Adipose tissue (tissue), 3 donors: ENCODE results near the gene BOC. TPM values are rescaled to one million over a fixed set of nuclear protein-coding genes. Genes with fewer than 3 reads are reported as not detected.

ENCODE experiments used
- H3K27ac ChIP-seq: one replicate; pipeline ENCODE4 v1.5.1; 2013; ENCODE audit warnings: low read depth, low read length
- WGBS, 3 donors: extraction: QIAGEN DNeasy Blood & Tissue Kit; methylation state at CpG; one replicate each; pipeline ENCODE4 v1.1.7; 2013; 5-methylcytosine and 5-hydroxymethylcytosine counted together
- polyA plus RNA-seq, 3 donors: library from polyadenylated mRNA; stranded (reverse); fragments of 200-250 nt; gene quantifications; one replicate each; pipeline ENCODE4 v1.2.3, GENCODE V29; 2013
- donor health status: healthy with polysubstance abuse.
- donor health status: Bipolar disorder and iron deficiency.
- donor health status: healthy.

The BOC gene
- polyA plus RNA-seq, 3 donors, result 8.9 to 32.3 (median 29.0) TPM

- H3K27ac ChIP-seq, result no peak overlapping the region
- WGBS, 3 donors, result 67 to 90% (median 88%) methylated on average over 20 of the region's 20 CpGs
Measured at GRCh38 chr3:113274425-113275257, 63.3 kb downstream of the BOC start.

GRCh38 chr3:113275258-113275556, 63.9 kb downstream of the BOC start:
- 43 to 96% (median 94%) methylated on average over 6 of the region's 6 CpGs for WGBS, 3 donors
- no peak overlapping the region for H3K27ac ChIP-seq

GRCh38 chr3:113275583-113275928, 64.2 kb downstream of the BOC start:
- WGBS, 3 donors, result 53 to 85% (median 80%) methylated on average over 2 of the region's 2 CpGs
- no peak overlapping the region for H3K27ac ChIP-seq

GRCh38 chr3:113275929-113276750, 64.8 kb downstream of the BOC start:
- H3K27ac ChIP-seq, result no peak overlapping the region
- 27 to 39% (median 35%) methylated on average over 16 of the region's 16 CpGs for WGBS, 3 donors

GRCh38 chr3:113276751-113277080, 65.4 kb downstream of the BOC start:
- H3K27ac ChIP-seq, result no peak overlapping the region
- 60 to 72% (median 67%) methylated on average over 5 of the region's 5 CpGs for WGBS, 3 donors

- no peak overlapping the region for H3K27ac ChIP-seq
- 87 to 92% (median 89%) methylated on average over 4 of the region's 4 CpGs for WGBS, 3 donors
Measured at GRCh38 chr3:113277414-113277813, 66.1 kb downstream of the BOC start.

- WGBS, 3 donors, result 91 to 94% (median 94%) methylated on average over 17 of the region's 17 CpGs
- no peak overlapping the region for H3K27ac ChIP-seq
Measured at GRCh38 chr3:113277941-113278598, 66.7 kb downstream of the BOC start.

GRCh38 chr3:113278599-113278955, 67.2 kb downstream of the BOC start:
- WGBS, 3 donors, result 92 to 94% (median 93%) methylated on average over 11 of the region's 11 CpGs
- no peak overlapping the region for H3K27ac ChIP-seq

- 96 to 97% (median 96%) methylated on average over 17 of the region's 17 CpGs for WGBS, 3 donors
- H3K27ac ChIP-seq, result no peak overlapping the region
Measured at GRCh38 chr3:113279686-113280085, 68.3 kb downstream of the BOC start.

- 94 to 99% (median 94%) methylated on average over 12 of the region's 12 CpGs for WGBS, 3 donors
- H3K27ac ChIP-seq, result no peak overlapping the region
Measured at GRCh38 chr3:113283306-113283705, 71.9 kb downstream of the BOC start.

GRCh38 chr3:113284453-113285050, 73.2 kb downstream of the BOC start:
- WGBS, 3 donors, result 92 to 95% (median 94%) methylated on average over 12 of the region's 12 CpGs

GRCh38 chr3:113285226-113285625, 73.9 kb downstream of the BOC start:
- WGBS, 3 donors, result 86 to 92% (median 90%) methylated on average over 8 of the region's 8 CpGs
- no peak overlapping the region for H3K27ac ChIP-seq

More at GRCh38 chr3:113284453-113285050, 73.2 kb downstream of the BOC start:
- H3K27ac ChIP-seq, result no peak overlapping the region

- WGBS, 3 donors, result 75 to 95% (median 78%) methylated on average over 3 of the region's 3 CpGs
- no peak overlapping the region for H3K27ac ChIP-seq
Measured at GRCh38 chr3:113285741-113286140, 74.4 kb downstream of the BOC start.

GRCh38 chr3:113286524-113286923, 75.2 kb downstream of the BOC start:
- WGBS, 3 donors, result 81 to 88% (median 82%) methylated on average over 6 of the region's 6 CpGs
- no peak overlapping the region for H3K27ac ChIP-seq

GRCh38 chr3:113287111-113287802, 75.9 kb downstream of the BOC start:
- H3K27ac ChIP-seq, result no peak overlapping the region
- 39 to 73% (median 71%) methylated on average over 10 of the region's 10 CpGs for WGBS, 3 donors

GRCh38 chr3:113287803-113288648, 76.7 kb downstream of the BOC start:
- H3K27ac ChIP-seq, result no peak overlapping the region
- 58% methylated on average over 5 of the region's 5 CpGs for WGBS, 3 donors

GRCh38 chr3:113288881-113289280, 77.5 kb downstream of the BOC start:
- WGBS, 3 donors, result 77 to 88% (median 87%) methylated on average over 3 of the region's 3 CpGs

GRCh38 chr3:113291572-113291971, 80.2 kb downstream of the BOC start:
- H3K27ac ChIP-seq, result no peak overlapping the region
- WGBS, 3 donors, result 52 to 72% (median 68%) methylated on average over 6 of the region's 6 CpGs

More at GRCh38 chr3:113288881-113289280, 77.5 kb downstream of the BOC start:
- no peak overlapping the region for H3K27ac ChIP-seq
